PC-3 (cell line): ENCODE data around the gene FBXO30. TPM values are rescaled to one million over a fixed set of nuclear protein-coding genes. Genes with fewer than 3 reads are reported as not detected.

Experiments used
- ATAC-seq: fragments of 200-7000 bp; cut with Tn5 transposase; 2 replicates; pipeline ENCODE4 v1.9.1; 2020; ENCODE audit warnings: mild to moderate bottlenecking, moderate library complexity
- BruUV-seq: library from RNA; stranded (reverse); fragments of 400-500 nt; replicated peaks from 2 replicates; lab custom pipeline; 2021; lab: Mats Ljungman, UMichigan
- CTCF ChIA-PET: fragments of 300-600 bp; sonication (Branson Sonifier 250); formaldehyde crosslinking; loops from one replicate; lab custom pipeline; 2022; ENCODE audit warnings: antibody characterized with exemption; lab: Charles Lee
- POLR2A ChIA-PET: fragments of 300-600 bp; sonication (Branson Sonifier 250); formaldehyde crosslinking; loops from one replicate; lab custom pipeline; 2022; ENCODE audit warnings: antibody characterized with exemption; ENCODE audit not compliant: unreplicated experiment; lab: Charles Lee
- DNase-seq: peaks from one replicate; pipeline ENCODE4 v3.0.0-alpha.2; 2015
- H2AFZ ChIP-seq: fragments of 300-600 bp; sonication (generic); 2 replicates; pipeline ENCODE4 v1.6.0; 2016; ENCODE audit warnings: antibody characterized with exemption, low read length
- H3F3A ChIP-seq: fragments of 300-600 bp; sonication (generic); one replicate; pipeline ENCODE4 v1.6.0; 2017; ENCODE audit warnings: antibody characterized with exemption, low read length, control low read depth, mild to moderate bottlenecking; ENCODE audit not compliant: unreplicated experiment
- H3K27ac ChIP-seq: fragments of 300-600 bp; sonication (generic); 2 replicates; pipeline ENCODE4 v1.5.1; 2016; ENCODE audit warnings: mild to moderate bottlenecking, low read length
- H3K27me3 ChIP-seq: fragments of 300-600 bp; sonication (generic); 2 replicates; pipeline ENCODE4 v1.6.1; 2016; ENCODE audit warnings: low read length, mixed read lengths
- H3K36me3 ChIP-seq: fragments of 300-600 bp; sonication (generic); 2 replicates; pipeline ENCODE4 v1.6.1; 2016; ENCODE audit warnings: low read depth, mixed run types, low read length, mixed read lengths
- H3K4me1 ChIP-seq: fragments of 300-600 bp; sonication (generic); 2 replicates; pipeline ENCODE4 v1.5.1; 2016; ENCODE audit warnings: low read length; ENCODE audit not compliant: insufficient read depth
- H3K4me2 ChIP-seq: fragments of 300-600 bp; sonication (generic); 2 replicates; pipeline ENCODE4 v1.6.0; 2016; ENCODE audit warnings: low read length
- H3K4me3 ChIP-seq: fragments of 300-600 bp; sonication (generic); 2 replicates; pipeline ENCODE4 v1.5.1; 2016; ENCODE audit warnings: mild to moderate bottlenecking, low read length, mixed read lengths
- H3K79me2 ChIP-seq: fragments of 300-600 bp; sonication (generic); 2 replicates; pipeline ENCODE4 v1.6.1; 2017; ENCODE audit warnings: low read length, mixed read lengths
- H3K9ac ChIP-seq: fragments of 300-600 bp; sonication (generic); 2 replicates; pipeline ENCODE4 v1.6.0; 2016; ENCODE audit warnings: mild to moderate bottlenecking, low read length
- H3K9me2 ChIP-seq: fragments of 300-600 bp; sonication (generic); replicated peaks from 2 replicates; pipeline ENCODE4 v1.6.1; 2016; ENCODE audit warnings: mixed run types, low read length, mixed read lengths
- H3K9me3 ChIP-seq: fragments of 300-600 bp; sonication (generic); 2 replicates; pipeline ENCODE4 v1.6.1; 2016; ENCODE audit warnings: low read length, mixed read lengths
- H4K20me1 ChIP-seq: fragments of 300-600 bp; sonication (generic); 2 replicates; pipeline ENCODE4 v1.6.1; 2016; ENCODE audit warnings: low read length, mixed read lengths
- EZH2 ChIP-seq: fragments of 300-600 bp; sonication (generic); IDR thresholded peaks from one replicate; pipeline ENCODE4 v1.6.1; 2017; ENCODE audit warnings: antibody characterized with exemption, mild to moderate bottlenecking, low read length; ENCODE audit not compliant: unreplicated experiment
- EZH2phosphoT487 ChIP-seq: fragments of 300-600 bp; sonication (generic); IDR thresholded peaks from 2 replicates; pipeline ENCODE4 v1.6.1; 2018; ENCODE audit warnings: mild to moderate bottlenecking, antibody characterized with exemption, low read length, borderline replicate concordance
- intact Hi-C: fragments of 100-400 bp; cut with micrococcal nuclease; formaldehyde crosslinking; loops from 2 replicates; pipeline ENCODE4 v1.9.0; 2023
- total RNA-seq: library from RNA; depleted of rRNA; stranded (reverse); fragments of >200 nt; gene quantifications from 2 replicates; pipeline ENCODE4 v1.2.3, GENCODE V29; 2014
- TF ChIP-seq, protein P1 (sequence below): fragments of 300-600 bp; sonication (generic); conservative IDR thresholded peaks from 2 replicates; pipeline ENCODE4 v1.5.1; 2017; ENCODE audit warnings: antibody characterized with exemption, low read depth, mild to moderate bottlenecking, low read length

Gene FBXO30
- total RNA-seq, 1 experiment from 2014 or later, result 2.5 TPM

DNA sequence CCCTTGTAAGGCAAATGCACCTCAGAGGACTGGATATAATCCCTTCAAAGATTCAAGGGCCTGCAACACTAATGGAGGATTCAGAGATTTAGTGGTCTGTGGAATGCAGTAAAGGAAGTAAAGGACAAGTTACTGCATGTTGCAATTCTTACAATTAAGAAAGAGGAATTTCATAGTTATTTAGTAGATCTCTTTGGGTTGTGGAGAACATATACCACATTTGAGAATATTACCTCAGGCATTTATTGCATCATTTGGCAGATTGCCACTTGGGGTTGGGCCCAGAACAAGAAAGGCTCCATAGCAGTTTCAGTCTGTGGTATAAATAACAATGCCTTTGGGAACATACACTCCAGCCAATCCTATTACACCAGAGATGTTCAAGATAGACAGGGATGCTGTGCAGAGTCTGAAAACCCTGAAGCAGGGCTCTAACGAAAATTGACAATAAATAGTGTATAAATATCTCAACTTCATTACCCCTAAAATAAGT lies 58.4 kb downstream of the FBXO30 start:
- H3K4me3 ChIP-seq, result no peak overlapping the region
- POLR2A ChIA-PET, result no interaction called here

DNA sequence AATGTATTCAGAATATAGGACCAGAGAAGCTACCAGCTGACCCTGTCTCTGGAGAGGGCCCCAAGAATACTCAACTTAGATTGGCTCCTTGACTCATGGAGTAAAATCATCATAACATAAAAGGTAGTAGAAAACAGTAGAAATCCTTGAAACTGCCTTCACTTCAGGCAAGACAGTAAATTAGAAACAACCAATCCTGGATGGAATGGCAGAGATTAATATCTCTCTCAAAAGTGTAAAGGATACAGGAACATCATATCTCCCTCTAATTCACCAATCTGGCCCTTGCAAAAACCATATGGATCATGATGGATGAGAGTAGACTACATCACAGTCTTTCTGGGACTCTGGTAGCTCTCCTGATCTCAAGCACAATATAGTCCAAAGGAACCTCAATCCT lies 58.9 kb downstream of the FBXO30 start:
- H4K20me1 ChIP-seq, result no peaks in the 10 kb centered on the region
- no TSS peak for BruUV-seq
- TF ChIP-seq EZH2phosphoT487, result no peak
- TF ChIP-seq, protein P1, sequence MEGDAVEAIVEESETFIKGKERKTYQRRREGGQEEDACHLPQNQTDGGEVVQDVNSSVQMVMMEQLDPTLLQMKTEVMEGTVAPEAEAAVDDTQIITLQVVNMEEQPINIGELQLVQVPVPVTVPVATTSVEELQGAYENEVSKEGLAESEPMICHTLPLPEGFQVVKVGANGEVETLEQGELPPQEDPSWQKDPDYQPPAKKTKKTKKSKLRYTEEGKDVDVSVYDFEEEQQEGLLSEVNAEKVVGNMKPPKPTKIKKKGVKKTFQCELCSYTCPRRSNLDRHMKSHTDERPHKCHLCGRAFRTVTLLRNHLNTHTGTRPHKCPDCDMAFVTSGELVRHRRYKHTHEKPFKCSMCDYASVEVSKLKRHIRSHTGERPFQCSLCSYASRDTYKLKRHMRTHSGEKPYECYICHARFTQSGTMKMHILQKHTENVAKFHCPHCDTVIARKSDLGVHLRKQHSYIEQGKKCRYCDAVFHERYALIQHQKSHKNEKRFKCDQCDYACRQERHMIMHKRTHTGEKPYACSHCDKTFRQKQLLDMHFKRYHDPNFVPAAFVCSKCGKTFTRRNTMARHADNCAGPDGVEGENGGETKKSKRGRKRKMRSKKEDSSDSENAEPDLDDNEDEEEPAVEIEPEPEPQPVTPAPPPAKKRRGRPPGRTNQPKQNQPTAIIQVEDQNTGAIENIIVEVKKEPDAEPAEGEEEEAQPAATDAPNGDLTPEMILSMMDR, result no peak
- TF ChIP-seq EZH2, result no peak
- H2AFZ ChIP-seq, result no peak overlapping the region
- H3K36me3 ChIP-seq, result no peaks in the 10 kb centered on the region
- H3K4me1 ChIP-seq, result no peaks in the 10 kb centered on the region
- no peak overlapping the region for H3K4me3 ChIP-seq
- ATAC-seq (no peak), DNase-seq (no peak)
- no peak overlapping the region for H3K27ac ChIP-seq
- H3F3A ChIP-seq, result no peaks in the 10 kb centered on the region
- intact Hi-C loops, result no loop called here
- H3K9ac ChIP-seq, result no peak overlapping the region
- H3K79me2 ChIP-seq, result no peaks in the 10 kb centered on the region
- H3K27me3 ChIP-seq, result no peaks in the 10 kb centered on the region
- ChIA-PET POLR2A (no interaction called here), CTCF (no interaction called here)
- H3K9me2 ChIP-seq, result no peaks in the 10 kb centered on the region
- H3K9me3 ChIP-seq, result no peaks in the 10 kb centered on the region
- no peak overlapping the region for H3K4me2 ChIP-seq

More for the DNA sequence above, 58.4 kb downstream of the FBXO30 start:
- BruUV-seq, result no TSS peak
- TF ChIP-seq, protein P1, result no peak
- TF ChIP-seq EZH2 (no peak), EZH2phosphoT487 (no peak)
- H3K9ac ChIP-seq, result no peak overlapping the region
- H3K36me3 ChIP-seq, result no peaks in the 10 kb centered on the region
- intact Hi-C loops, result no loop called here
- no peaks in the 10 kb centered on the region for H4K20me1 ChIP-seq
- H2AFZ ChIP-seq, result no peak overlapping the region
- H3K27ac ChIP-seq, result no peak overlapping the region
- no peaks in the 10 kb centered on the region for H3K27me3 ChIP-seq
- H3K4me2 ChIP-seq, result no peak overlapping the region
- DNase-seq (peak; percentile 53), ATAC-seq (no peak)
- CTCF ChIA-PET, result no interaction called here
- H3K9me3 ChIP-seq, result no peaks in the 10 kb centered on the region
- no peaks in the 10 kb centered on the region for H3K9me2 ChIP-seq
- H3F3A ChIP-seq, result no peaks in the 10 kb centered on the region
- H3K79me2 ChIP-seq, result no peaks in the 10 kb centered on the region
- no peaks in the 10 kb centered on the region for H3K4me1 ChIP-seq

DNA sequence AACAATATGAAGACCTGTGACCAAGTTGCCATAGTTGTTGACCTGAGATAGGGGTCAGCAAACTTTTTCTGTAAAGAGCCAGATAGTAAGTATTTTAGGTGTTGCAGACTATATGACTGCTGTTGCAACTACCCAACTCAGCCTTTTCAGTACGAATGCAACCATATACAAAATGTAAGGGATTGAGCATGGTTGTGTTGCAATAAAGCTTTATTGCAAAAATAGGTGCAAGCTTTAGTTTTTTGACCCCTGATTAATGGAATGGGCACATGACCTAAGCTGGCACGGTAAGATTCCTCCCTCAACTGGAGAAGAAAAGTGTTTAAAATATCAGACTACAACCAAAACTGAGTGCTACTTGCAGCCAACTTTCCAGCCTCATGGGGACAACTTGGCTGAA lies 62.0 kb downstream of the FBXO30 start:
- no peak overlapping the region for H3K9ac ChIP-seq
- H2AFZ ChIP-seq, result no peak overlapping the region
- intact Hi-C loops, result no loop called here
- DNase-seq (no peak), ATAC-seq (no peak)
- H3K36me3 ChIP-seq, result peaks cover 3% of the 10 kb centered on the region; the same call in 1 of the 2 replicates
- CTCF ChIA-PET, result no interaction called here
- no peaks in the 10 kb centered on the region for H3F3A ChIP-seq
- no peak overlapping the region for H3K4me3 ChIP-seq
- H3K9me2 ChIP-seq, result no peaks in the 10 kb centered on the region
- H3K9me3 ChIP-seq, result peaks cover 3% of the 10 kb centered on the region
- no TSS peak for BruUV-seq
- no peaks in the 10 kb centered on the region for H4K20me1 ChIP-seq
- no peak overlapping the region for H3K27ac ChIP-seq
- H3K4me2 ChIP-seq, result no peak overlapping the region
- H3K79me2 ChIP-seq, result no peaks in the 10 kb centered on the region
- TF ChIP-seq EZH2 (no peak), EZH2phosphoT487 (no peak)
- no peaks in the 10 kb centered on the region for H3K27me3 ChIP-seq
- POLR2A ChIA-PET, result no interaction called here
- no peaks in the 10 kb centered on the region for H3K4me1 ChIP-seq
